A673 (cell line): ENCODE data around the gene NTF3. TPM values are rescaled to one million over a fixed set of nuclear protein-coding genes. Genes with fewer than 3 reads are reported as not detected.
A peak's percentile ranks its signal among the peaks of the same experiment; 100 is the strongest.

Experiments used
- BruUV-seq: library from RNA; stranded (reverse); fragments of 400-500 nt; replicated peaks from 2 replicates; lab custom pipeline; 2021; lab: Mats Ljungman, UMichigan
- CTCF ChIA-PET: fragments of 300-600 bp; sonication (Branson Sonifier 250); formaldehyde crosslinking; loops from one replicate; lab custom pipeline; 2022; ENCODE audit warnings: antibody characterized with exemption; lab: Charles Lee
- POLR2A ChIA-PET: fragments of 300-600 bp; sonication (Branson Sonifier 250); formaldehyde crosslinking; loops from one replicate; lab custom pipeline; 2022; ENCODE audit warnings: antibody characterized with exemption; ENCODE audit not compliant: low non-redundant PET; lab: Charles Lee
- DNase-seq: peaks from one replicate; pipeline ENCODE4 v3.0.0-alpha.2; 2015; ENCODE audit warnings: low spot score
- H3K27ac ChIP-seq: fragments of 200-600 bp; sonication (generic); 2 replicates; pipeline ENCODE4 v1.5.1; 2016; ENCODE audit warnings: mixed run types, low read depth, mild to moderate bottlenecking, mixed read lengths, antibody characterized with exemption, low read length; ENCODE audit not compliant: poor library complexity, severe bottlenecking
- H3K27me3 ChIP-seq: fragments of 200-600 bp; sonication (generic); replicated peaks from 2 replicates; pipeline ENCODE4 v1.6.1; 2017; ENCODE audit warnings: mixed run types, low read depth, mild to moderate bottlenecking, mixed read lengths, antibody characterized with exemption, low read length; ENCODE audit not compliant: insufficient read depth, poor library complexity
- H3K36me3 ChIP-seq: fragments of 200-600 bp; sonication (generic); 2 replicates; pipeline ENCODE4 v1.6.1; 2016; ENCODE audit warnings: mixed run types, mild to moderate bottlenecking, mixed read lengths, antibody characterized with exemption, low read length; ENCODE audit not compliant: insufficient read depth, poor library complexity, severe bottlenecking
- H3K4me1 ChIP-seq: fragments of 200-600 bp; sonication (generic); 2 replicates; pipeline ENCODE4 v1.6.1; 2017; ENCODE audit warnings: mixed run types, mild to moderate bottlenecking, mixed read lengths, antibody characterized with exemption, low read length; ENCODE audit not compliant: insufficient read depth, poor library complexity, severe bottlenecking
- H3K4me3 ChIP-seq: fragments of 200-600 bp; sonication (generic); 2 replicates; pipeline ENCODE4 v1.5.1; 2016; ENCODE audit warnings: low read depth, mixed run types, mild to moderate bottlenecking, mixed read lengths, low read length; ENCODE audit not compliant: poor library complexity, severe bottlenecking
- H3K9me3 ChIP-seq: fragments of 200-600 bp; sonication (generic); 2 replicates; pipeline ENCODE4 v1.6.1; 2016; ENCODE audit warnings: mixed run types, low read depth, mild to moderate bottlenecking, mixed read lengths, antibody characterized with exemption, low read length; ENCODE audit not compliant: poor library complexity, severe bottlenecking
- CTCF ChIP-seq: fragments of 300-800, 200-600 bp; sonication (generic); conservative IDR thresholded peaks from 2 replicates; pipeline ENCODE4 v1.5.1; 2017; ENCODE audit warnings: low read depth, mild to moderate bottlenecking, antibody characterized with exemption, low read length, moderate library complexity, mixed read lengths
- EZH2 ChIP-seq: fragments of 200-600 bp; sonication (generic); IDR thresholded peaks from 2 replicates; pipeline ENCODE4 v1.6.1; 2017; ENCODE audit warnings: borderline replicate concordance, low read depth, mild to moderate bottlenecking, mixed read lengths, antibody characterized with exemption, low read length; ENCODE audit not compliant: poor library complexity, severe bottlenecking
- intact Hi-C: fragments of 100-400 bp; cut with micrococcal nuclease; formaldehyde crosslinking; loops from one replicate; pipeline ENCODE4 v1.10.0; 2022; ENCODE audit not compliant: unreplicated experiment
- total RNA-seq: library from RNA; stranded (reverse); gene quantifications from 2 replicates; pipeline ENCODE4 v1.2.3, GENCODE V29; 2021

Gene NTF3
- total RNA-seq, 1 experiment from 2014 or later = not detected

- CTCF ChIA-PET = interaction anchor here (0.5 kb wide), 1 partner anchor 336 kb away, joined by 4 read pairs; no protein-coding TSS in a partner anchor
- no peak for DNase-seq
- Histone ChIP-seq H3K27me3 (peaks cover 84% of the 10 kb centered on the region), H3K4me3 (no peak overlapping the region), H3K4me1 (no peaks in the 10 kb centered on the region), H3K9me3 (no peaks in the 10 kb centered on the region), H3K36me3 (no peaks in the 10 kb centered on the region), H3K27ac (no peak overlapping the region)
- POLR2A ChIA-PET = no interaction called here
- TF ChIP-seq CTCF = peak; percentile 27; the same call in 1 of the 2 replicates
- TF ChIP-seq EZH2 = no peak
- intact Hi-C loops = no loop called here
- BruUV-seq = no TSS peak
Measured at GRCh38 chr12:5428332-5429221, 3.3 kb upstream of the NTF3 start.

GRCh38 chr12:5429741-5430557 lies 2.0 kb upstream of the NTF3 start:
- ChIA-PET POLR2A (no interaction called here), CTCF (no interaction called here)
- BruUV-seq = no TSS peak
- DNase-seq = no peak
- intact Hi-C loops = no loop called here
- no peak for TF ChIP-seq CTCF
- peak; percentile 69 for TF ChIP-seq EZH2
- no peak overlapping the region for H3K4me3 ChIP-seq
- no peaks in the 10 kb centered on the region for H3K36me3 ChIP-seq
- no peaks in the 10 kb centered on the region for H3K9me3 ChIP-seq
- peaks cover 93% of the 10 kb centered on the region for H3K27me3 ChIP-seq
- no peak overlapping the region for H3K27ac ChIP-seq
- no peaks in the 10 kb centered on the region for H3K4me1 ChIP-seq

- Histone ChIP-seq H3K4me1 (no peaks in the 10 kb centered on the region), H3K27ac (no peak overlapping the region), H3K9me3 (no peaks in the 10 kb centered on the region), H3K27me3 (peaks cover 100% of the 10 kb centered on the region), H3K36me3 (no peaks in the 10 kb centered on the region), H3K4me3 (no peak overlapping the region)
- POLR2A ChIA-PET = no interaction called here
- intact Hi-C loops = no loop called here
- no peak for DNase-seq
- CTCF ChIA-PET = no interaction called here
- BruUV-seq = no TSS peak
- TF ChIP-seq CTCF (no peak), EZH2 (peak; percentile 4)
Measured at GRCh38 chr12:5430641-5431603, 986 bp upstream of the NTF3 start.
